GM12878 (cell line): ENCODE data around the gene ANGPTL2. TPM values are rescaled to one million over a fixed set of nuclear protein-coding genes. Genes with fewer than 3 reads are reported as not detected.

Source experiments
- ATAC-seq: fragments of 200-7000 bp; cut with Tn5 transposase; 3 replicates; pipeline ENCODE4 v1.9.1; 2020; ENCODE audit warnings: mild to moderate bottlenecking, moderate library complexity
- BruUV-seq: library from RNA; stranded (reverse); fragments of 400-500 nt; replicated peaks from 2 replicates; lab custom pipeline; 2021; lab: Mats Ljungman, UMichigan
- CTCF ChIA-PET: fragments of 300-600 bp; sonication (Branson Sonifier 250); formaldehyde crosslinking; extraction: SDS; loops from one replicate; lab custom pipeline; 2021; ENCODE audit warnings: inconsistent platforms; lab: Yijun Ruan, JAX
- POLR2A ChIA-PET: fragments of 350-600 bp; formaldehyde crosslinking; extraction: SDS; loops from one replicate; lab custom pipeline; 2021; ENCODE audit warnings: inconsistent platforms; lab: Charles Lee
- RAD21 ChIA-PET: fragments of 300-600 bp; sonication (Branson Sonifier 250); formaldehyde crosslinking; loops from one replicate; lab custom pipeline; 2023; ENCODE audit warnings: antibody characterized with exemption; ENCODE audit not compliant: unreplicated experiment; lab: Charles Lee
- SMC1A ChIA-PET: fragments of 300-600 bp; sonication (Branson Sonifier 250); formaldehyde crosslinking; loops from one replicate; lab custom pipeline; 2023; ENCODE audit not compliant: unreplicated experiment, uncharacterized antibody; lab: Charles Lee
- DNase-seq: peaks from one replicate; pipeline ENCODE4 v3.0.0-alpha.2; 2011; ENCODE audit warnings: low read depth, low spot score
- FAIRE-seq: peaks from 3 replicates; lab custom pipeline; 2011; peaks lifted over from hg19 to GRCh38; lab: Jason Lieb, UNC
- H2AFZ ChIP-seq: 2 replicates; pipeline ENCODE4 v1.6.0; 2011; ENCODE audit warnings: low read depth, low read length, control low read depth; ENCODE audit not compliant: control insufficient read depth
- H3K27ac ChIP-seq: 2 replicates; pipeline ENCODE4 v1.5.1; 2011; ENCODE audit warnings: control low read depth; ENCODE audit not compliant: control insufficient read depth, insufficient read depth
- H3K27me3 ChIP-seq, 2 experiments: replicated peaks in 1 of 2; 2 replicates each; pipeline versions ENCODE4 v1.6.0 to v1.6.1; 2011; ENCODE audit warnings: low read length in 1 of 2; ENCODE audit not compliant: control insufficient read depth in 2 of 2, insufficient read depth in 2 of 2
- H3K36me3 ChIP-seq, 2 experiments: 2 replicates each; pipeline ENCODE4 v1.5.1; 2011; ENCODE audit warnings: low read length in 1 of 2; ENCODE audit not compliant: control insufficient read depth in 2 of 2, insufficient read depth in 2 of 2
- H3K4me1 ChIP-seq: 2 replicates; pipeline ENCODE4 v1.6.1; 2011; ENCODE audit warnings: mild to moderate bottlenecking, low read length, moderate library complexity, mixed read lengths; ENCODE audit not compliant: control insufficient read depth, insufficient read depth
- H3K4me2 ChIP-seq: 2 replicates; pipeline ENCODE4 v1.6.0; 2011; ENCODE audit warnings: control low read depth; ENCODE audit not compliant: control insufficient read depth, insufficient read depth
- H3K4me3 ChIP-seq: fragments of 200-600 bp; sonication (generic); 2 replicates; pipeline ENCODE4 v1.5.1; 2016
- H3K79me2 ChIP-seq: 2 replicates; pipeline ENCODE4 v1.6.0; 2011; ENCODE audit warnings: low read length; ENCODE audit not compliant: control insufficient read depth, insufficient read depth
- H3K9ac ChIP-seq: 2 replicates; pipeline ENCODE4 v1.8.0; 2011; ENCODE audit warnings: low read length, control low read depth, mixed read lengths; ENCODE audit not compliant: control insufficient read depth, insufficient read depth
- H3K9me3 ChIP-seq: replicated peaks from 3 replicates; pipeline ENCODE4 v1.5.1; 2011; ENCODE audit warnings: mild to moderate bottlenecking, low read length; ENCODE audit not compliant: control insufficient read depth, insufficient read depth
- H4K20me1 ChIP-seq: 2 replicates; pipeline ENCODE4 v1.6.0; 2011; ENCODE audit not compliant: control insufficient read depth, insufficient read depth
- HDAC6 ChIP-seq: fragments of 200-600 bp; sonication (generic); IDR thresholded peaks from one replicate; pipeline ENCODE4 v1.8.0; 2017; ENCODE audit warnings: antibody characterized with exemption; ENCODE audit not compliant: unreplicated experiment
- IKZF1 ChIP-seq: fragments of 450-650 bp; conservative IDR thresholded peaks from 2 replicates; pipeline ENCODE4 v1.6.1; 2017; ENCODE audit warnings: antibody characterized with exemption, mild to moderate bottlenecking
- IKZF2 ChIP-seq, 2 experiments: fragments of 450-650 bp; IDR thresholded peaks; 2 replicates each; pipeline ENCODE4 v1.6.1; 2017; ENCODE audit warnings: mild to moderate bottlenecking in 2 of 2, moderate library complexity in 2 of 2
- MEF2A ChIP-seq: IDR thresholded peaks from 2 replicates; pipeline ENCODE4 v1.6.1; 2011; ENCODE audit warnings: low read depth, mild to moderate bottlenecking, low read length, moderate library complexity; ENCODE audit not compliant: insufficient read depth
- MYB ChIP-seq: fragments of 150-350 bp; IDR thresholded peaks from 2 replicates; pipeline ENCODE4 v1.6.1; 2014; ENCODE audit warnings: mild to moderate bottlenecking, low read depth, low read length, borderline replicate concordance
- RAD51 ChIP-seq: fragments of 450-650 bp; IDR thresholded peaks from 2 replicates; pipeline ENCODE4 v1.6.1; 2016; ENCODE audit warnings: moderate library complexity, mild to moderate bottlenecking, inconsistent platforms
- YBX1 ChIP-seq: fragments of 450-650 bp; IDR thresholded peaks from 2 replicates; pipeline ENCODE4 v1.6.1; 2016; ENCODE audit warnings: antibody characterized with exemption
- YY1 ChIP-seq: IDR thresholded peaks from 2 replicates; pipeline ENCODE4 v1.6.1; 2011; ENCODE audit warnings: low read depth, mild to moderate bottlenecking, low read length
- ZNF217 ChIP-seq: fragments of 450-650 bp; IDR thresholded peaks from 2 replicates; pipeline ENCODE4 v1.6.1; 2017; ENCODE audit warnings: antibody characterized with exemption, mild to moderate bottlenecking
- WGBS: methylation state at CpG from one replicate; pipeline ENCODE4 v1.1.6; 2016; ENCODE audit warnings: low lambda C conversion rate; ENCODE audit not compliant: insufficient replicate concordance, insufficient coverage; ENCODE audit errors: missing lambda C conversion rate; 5-methylcytosine and 5-hydroxymethylcytosine counted together
- in situ Hi-C: fragments of 300-500 bp; cut with MboI; formaldehyde crosslinking; loops from 9 replicates; pipeline ENCODE4 v1.14.3; 2018; ENCODE audit warnings: mixed read lengths
- intact Hi-C: fragments of 100-400 bp; cut with micrococcal nuclease; formaldehyde crosslinking; loops from one replicate; pipeline ENCODE4 v1.14.2; 2022; ENCODE audit not compliant: unreplicated experiment
- polyA plus RNA-seq, 11 experiments: library from polyadenylated mRNA; depleted of rRNA in 4 of 11; unstranded in 6 of 11; stranded (reverse) in 5 of 11; fragments of >200 nt; fragmentation: Nextera tagmentation in 4 of 11; fragmentation: Illumina TruSeq in 1 of 11; extraction: Ambion mirVana in 4 of 11; extraction: Trizol in 1 of 11; gene quantifications; 1 replicate in 1 of 11; 2 replicates in 10 of 11; pipeline versions ENCODE4 v1.2.1 to v1.2.3, GENCODE V29; 2011 to 2016; ENCODE audit warnings: inconsistent platforms in 2 of 11, missing spikeins in 2 of 11, low read depth in 1 of 11
- total RNA-seq, 4 experiments: library from RNA; depleted of rRNA in 3 of 4; stranded (reverse); fragments of >200 nt in 3 of 4; fragmentation: Illumina TruSeq in 1 of 4; extraction: Trizol in 1 of 4; gene quantifications; 2 replicates each; pipeline versions ENCODE4 v1.2.1 to v1.2.3, GENCODE V29; 2013 to 2021
- TF ChIP-seq, protein P1 (sequence below): IDR thresholded peaks from 2 replicates; pipeline ENCODE4 v1.6.1; 2012; ENCODE audit warnings: low read depth, low read length, improper control_type of control experiment
- TF ChIP-seq, protein P2 (sequence below): fragments of 150-350 bp; IDR thresholded peaks from 2 replicates; pipeline ENCODE4 v1.6.1; 2016; ENCODE audit warnings: low read depth, low read length

Gene ANGPTL2
- total and polyA plus RNA-seq, 10 of the 15 experiments (the other 5 are each of a cell fraction or from before 2014, with no cell fraction given) = 0.13 to 2.6 (median 0.82) TPM; not detected in 1

DNA sequence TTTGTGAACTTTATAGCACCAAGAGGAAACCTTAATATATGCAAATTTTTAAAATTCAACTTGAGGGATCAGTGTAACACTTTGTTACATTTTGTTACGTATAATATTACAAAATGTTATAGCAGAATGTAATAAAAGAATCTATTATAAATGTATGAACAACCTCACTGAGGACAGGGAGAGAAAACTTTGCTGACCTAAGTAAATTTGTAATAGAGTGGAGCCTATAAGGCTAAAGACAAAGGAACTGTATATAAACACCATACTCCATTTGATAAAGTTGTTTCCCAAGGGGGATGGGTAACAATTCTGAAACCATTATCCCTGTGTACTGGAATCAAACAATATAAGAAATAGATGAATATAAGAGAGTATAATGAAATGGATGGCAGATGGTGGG, 77.3 kb downstream of the ANGPTL2 start:
- ATAC-seq = no peak
- Histone ChIP-seq H3K36me3 (no peaks in the 10 kb centered on the region), H3K4me2 (no peak overlapping the region), H2AFZ (no peak overlapping the region), H4K20me1 (0 out of 2 replicates have a peak, but pooled peaks cover 2% of the 10 kb centered on the region), H3K9ac (no peak overlapping the region), H3K9me3 (no peaks in the 10 kb centered on the region), H3K27ac (no peak overlapping the region), H3K79me2 (no peaks in the 10 kb centered on the region), H3K4me3 (no peak overlapping the region), H3K27me3 (no peaks in the 10 kb centered on the region), H3K4me1 (peaks cover 12% of the 10 kb centered on the region)
- ChIA-PET SMC1A (interaction anchor here (0.8 kb wide), 1 partner anchor 14 kb away, joined by 3 read pairs; no protein-coding TSS in a partner anchor), RAD21 (interaction anchor here (1.9 kb wide), 1 partner anchor 121 kb away, joined by 4 read pairs; no protein-coding TSS in a partner anchor), POLR2A (no interaction called here), CTCF (no interaction called here)
- no peak for TF ChIP-seq YY1
- no peak for DNase-seq
- in situ Hi-C loops = no loop called here
- FAIRE-seq = no peak
- WGBS = 79% methylated on average over 1 of the region's 1 CpG
- no TSS peak for BruUV-seq
- intact Hi-C loops = no loop called here

DNA sequence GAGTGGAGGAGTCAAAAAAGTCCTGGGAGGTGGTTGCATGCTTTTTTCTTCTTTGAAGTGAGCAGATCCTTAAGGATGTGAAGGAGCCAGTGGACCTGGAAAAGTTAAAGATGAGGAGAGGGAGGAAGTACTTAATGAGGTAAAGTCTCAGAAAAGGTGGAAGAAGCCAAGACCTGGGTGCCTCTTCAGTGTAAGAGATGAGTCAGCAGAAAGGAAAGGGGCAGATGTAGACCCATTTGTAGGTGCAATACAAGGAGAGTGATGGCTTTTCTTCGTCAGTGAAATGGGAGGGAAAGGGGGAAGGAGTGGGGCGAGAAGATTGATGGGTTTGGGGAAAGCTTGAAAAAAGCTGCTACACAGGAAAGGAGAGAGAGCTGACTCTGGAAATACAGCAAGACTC, 82.9 kb downstream of the ANGPTL2 start:
- FAIRE-seq (no peak), ATAC-seq (no peak), DNase-seq (no peak)
- 70% methylated on average over 2 of the region's 2 CpGs for WGBS
- CTCF ChIA-PET = no interaction called here
- Histone ChIP-seq H3K9ac (no peak overlapping the region), H3K27ac (no peak overlapping the region), H3K4me2 (no peak overlapping the region), H3K4me1 (no peaks in the 10 kb centered on the region), H4K20me1 (no peaks in the 10 kb centered on the region), H3K4me3 (no peak overlapping the region), H3K36me3 (no peaks in the 10 kb centered on the region), H3K9me3 (no peaks in the 10 kb centered on the region), H2AFZ (no peak overlapping the region), H3K79me2 (no peaks in the 10 kb centered on the region), H3K27me3 (no peaks in the 10 kb centered on the region)
- RAD21 ChIA-PET = no interaction called here
- SMC1A ChIA-PET = no interaction called here
- intact Hi-C loops (no loop called here), in situ Hi-C loops (no loop called here)
- POLR2A ChIA-PET = interaction anchor here (0.6 kb wide), 1 partner anchor 295 kb away, joined by 3 read pairs; no protein-coding TSS in a partner anchor
- no TSS peak for BruUV-seq
- no peak for TF ChIP-seq RAD51
- TF ChIP-seq MEF2A = no peak
- TF ChIP-seq ZNF217 = no peak
- no peak for TF ChIP-seq IKZF2 (IDR thresholded peaks at IDR 0.05)
- no peak for TF ChIP-seq MYB
- no peak for TF ChIP-seq HDAC6
- TF ChIP-seq YBX1 = no peak
- TF ChIP-seq IKZF1 = no peak
- TF ChIP-seq, protein P1, sequence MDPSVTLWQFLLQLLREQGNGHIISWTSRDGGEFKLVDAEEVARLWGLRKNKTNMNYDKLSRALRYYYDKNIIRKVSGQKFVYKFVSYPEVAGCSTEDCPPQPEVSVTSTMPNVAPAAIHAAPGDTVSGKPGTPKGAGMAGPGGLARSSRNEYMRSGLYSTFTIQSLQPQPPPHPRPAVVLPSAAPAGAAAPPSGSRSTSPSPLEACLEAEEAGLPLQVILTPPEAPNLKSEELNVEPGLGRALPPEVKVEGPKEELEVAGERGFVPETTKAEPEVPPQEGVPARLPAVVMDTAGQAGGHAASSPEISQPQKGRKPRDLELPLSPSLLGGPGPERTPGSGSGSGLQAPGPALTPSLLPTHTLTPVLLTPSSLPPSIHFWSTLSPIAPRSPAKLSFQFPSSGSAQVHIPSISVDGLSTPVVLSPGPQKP = no peak
- TF ChIP-seq, protein P2, sequence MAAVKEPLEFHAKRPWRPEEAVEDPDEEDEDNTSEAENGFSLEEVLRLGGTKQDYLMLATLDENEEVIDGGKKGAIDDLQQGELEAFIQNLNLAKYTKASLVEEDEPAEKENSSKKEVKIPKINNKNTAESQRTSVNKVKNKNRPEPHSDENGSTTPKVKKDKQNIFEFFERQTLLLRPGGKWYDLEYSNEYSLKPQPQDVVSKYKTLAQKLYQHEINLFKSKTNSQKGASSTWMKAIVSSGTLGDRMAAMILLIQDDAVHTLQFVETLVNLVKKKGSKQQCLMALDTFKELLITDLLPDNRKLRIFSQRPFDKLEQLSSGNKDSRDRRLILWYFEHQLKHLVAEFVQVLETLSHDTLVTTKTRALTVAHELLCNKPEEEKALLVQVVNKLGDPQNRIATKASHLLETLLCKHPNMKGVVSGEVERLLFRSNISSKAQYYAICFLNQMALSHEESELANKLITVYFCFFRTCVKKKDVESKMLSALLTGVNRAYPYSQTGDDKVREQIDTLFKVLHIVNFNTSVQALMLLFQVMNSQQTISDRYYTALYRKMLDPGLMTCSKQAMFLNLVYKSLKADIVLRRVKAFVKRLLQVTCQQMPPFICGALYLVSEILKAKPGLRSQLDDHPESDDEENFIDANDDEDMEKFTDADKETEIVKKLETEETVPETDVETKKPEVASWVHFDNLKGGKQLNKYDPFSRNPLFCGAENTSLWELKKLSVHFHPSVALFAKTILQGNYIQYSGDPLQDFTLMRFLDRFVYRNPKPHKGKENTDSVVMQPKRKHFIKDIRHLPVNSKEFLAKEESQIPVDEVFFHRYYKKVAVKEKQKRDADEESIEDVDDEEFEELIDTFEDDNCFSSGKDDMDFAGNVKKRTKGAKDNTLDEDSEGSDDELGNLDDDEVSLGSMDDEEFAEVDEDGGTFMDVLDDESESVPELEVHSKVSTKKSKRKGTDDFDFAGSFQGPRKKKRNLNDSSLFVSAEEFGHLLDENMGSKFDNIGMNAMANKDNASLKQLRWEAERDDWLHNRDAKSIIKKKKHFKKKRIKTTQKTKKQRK = no peak
